ENCODE measurements around the gene PCDH7. TPM values are rescaled to one million over a fixed set of nuclear protein-coding genes. Genes with fewer than 3 reads are reported as not detected.

Gene PCDH7
- total and polyA plus RNA-seq, 4 donors = 0.75 to 57.6 (median 5.3) TPM

DNA sequence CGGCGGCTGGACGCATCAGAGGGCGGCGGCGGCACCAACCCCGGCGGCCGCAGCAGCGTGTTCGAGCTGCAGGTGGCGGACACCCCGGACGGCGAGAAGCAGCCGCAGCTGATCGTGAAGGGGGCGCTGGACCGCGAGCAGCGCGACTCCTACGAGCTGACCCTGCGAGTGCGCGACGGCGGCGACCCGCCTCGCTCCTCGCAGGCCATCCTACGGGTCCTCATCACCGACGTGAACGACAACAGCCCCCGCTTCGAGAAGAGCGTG, 1.9 kb downstream of the PCDH7 start:
- Histone ChIP-seq H3K27me3 (ENCODE audit: control insufficient read depth in 3 of 3, insufficient read depth in 3 of 3, low read length in 2 of 3) (peaks cover 0 to 11% (median 0%) of the 10 kb centered on the region in 3 donors), H3K27ac (ENCODE audit: low read depth in 1 of 2, low read length in 1 of 2) (peak overlapping the region in 1 of 2 donors; percentile 78), H3K9me3 (ENCODE audit: control insufficient read depth in 4 of 4, insufficient read depth in 3 of 4, low read length in 3 of 4) (peaks cover 0 to 15% (median 0%) of the 10 kb centered on the region in 4 donors), H3K9ac (ENCODE audit: insufficient read depth in 1 of 2, low read length in 2 of 2) (peak overlapping the region in 1 of 2 donors; percentile 69), H3K4me3 (peak overlapping the region; percentile 17), H3K36me3 (ENCODE audit: control insufficient read depth in 4 of 4, insufficient read depth in 4 of 4, low read length in 4 of 4) (peaks cover 0 to 23% (median 0%) of the 10 kb centered on the region in 4 donors), H3K4me1 (ENCODE audit: control insufficient read depth in 5 of 5, insufficient read depth in 5 of 5, low read length in 5 of 5) (peaks cover 0 to 29% (median 7%) of the 10 kb centered on the region in 5 donors)
- ATAC-seq (ENCODE audit: insufficient read depth, low FRiP score) (no peak), DNase-seq (no peak)
- TF ChIP-seq, protein P1, sequence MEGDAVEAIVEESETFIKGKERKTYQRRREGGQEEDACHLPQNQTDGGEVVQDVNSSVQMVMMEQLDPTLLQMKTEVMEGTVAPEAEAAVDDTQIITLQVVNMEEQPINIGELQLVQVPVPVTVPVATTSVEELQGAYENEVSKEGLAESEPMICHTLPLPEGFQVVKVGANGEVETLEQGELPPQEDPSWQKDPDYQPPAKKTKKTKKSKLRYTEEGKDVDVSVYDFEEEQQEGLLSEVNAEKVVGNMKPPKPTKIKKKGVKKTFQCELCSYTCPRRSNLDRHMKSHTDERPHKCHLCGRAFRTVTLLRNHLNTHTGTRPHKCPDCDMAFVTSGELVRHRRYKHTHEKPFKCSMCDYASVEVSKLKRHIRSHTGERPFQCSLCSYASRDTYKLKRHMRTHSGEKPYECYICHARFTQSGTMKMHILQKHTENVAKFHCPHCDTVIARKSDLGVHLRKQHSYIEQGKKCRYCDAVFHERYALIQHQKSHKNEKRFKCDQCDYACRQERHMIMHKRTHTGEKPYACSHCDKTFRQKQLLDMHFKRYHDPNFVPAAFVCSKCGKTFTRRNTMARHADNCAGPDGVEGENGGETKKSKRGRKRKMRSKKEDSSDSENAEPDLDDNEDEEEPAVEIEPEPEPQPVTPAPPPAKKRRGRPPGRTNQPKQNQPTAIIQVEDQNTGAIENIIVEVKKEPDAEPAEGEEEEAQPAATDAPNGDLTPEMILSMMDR (IDR thresholded peaks at IDR 0.05; ENCODE audit: control extremely low read depth, extremely low read depth) = no peak
- whole genome bisulfite sequencing, 2 donors = 1 to 4% methylated on average over 28 to 39 of the region's 39 CpGs

DNA sequence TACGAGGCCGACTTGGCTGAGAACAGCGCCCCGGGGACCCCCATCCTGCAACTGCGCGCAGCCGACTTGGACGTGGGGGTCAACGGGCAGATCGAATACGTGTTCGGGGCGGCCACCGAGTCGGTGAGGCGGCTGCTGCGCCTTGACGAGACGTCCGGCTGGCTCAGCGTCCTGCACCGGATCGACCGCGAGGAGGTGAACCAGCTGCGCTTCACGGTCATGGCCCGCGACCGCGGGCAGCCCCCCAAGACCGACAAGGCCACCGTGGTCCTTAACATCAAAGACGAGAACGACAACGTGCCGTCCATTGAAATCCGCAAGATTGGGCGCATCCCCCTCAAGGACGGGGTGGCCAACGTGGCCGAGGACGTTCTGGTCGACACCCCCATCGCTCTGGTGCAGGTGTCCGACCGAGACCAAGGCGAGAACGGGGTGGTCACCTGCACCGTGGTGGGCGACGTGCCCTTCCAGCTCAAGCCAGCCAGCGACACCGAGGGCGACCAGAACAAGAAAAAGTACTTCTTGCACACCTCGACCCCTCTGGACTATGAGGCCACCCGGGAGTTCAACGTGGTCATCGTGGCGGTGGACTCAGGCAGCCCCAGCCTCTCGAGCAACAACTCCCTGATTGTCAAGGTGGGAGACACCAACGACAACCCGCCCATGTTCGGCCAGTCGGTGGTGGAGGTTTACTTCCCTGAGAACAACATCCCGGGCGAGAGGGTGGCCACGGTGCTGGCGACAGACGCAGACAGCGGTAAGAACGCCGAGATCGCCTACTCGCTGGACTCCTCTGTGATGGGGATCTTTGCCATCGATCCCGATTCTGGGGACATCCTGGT, 2.4 kb downstream of the PCDH7 start:
- Histone ChIP-seq H3K9ac (ENCODE audit: insufficient read depth in 1 of 2, low read length in 2 of 2) (peak overlapping the region in 1 of 2 donors; percentile 69), H3K27me3 (ENCODE audit: control insufficient read depth in 3 of 3, insufficient read depth in 3 of 3, low read length in 2 of 3) (peaks cover 0 to 11% (median 0%) of the 10 kb centered on the region in 3 donors), H3K27ac (ENCODE audit: low read depth in 1 of 2, low read length in 1 of 2) (peak overlapping the region in 1 of 2 donors; percentile 78)

GRCh38 chr4:30723201-30723955, 3.2 kb downstream of the PCDH7 start:
- ATAC-seq (ENCODE audit: insufficient read depth, low FRiP score) = no peak
- Histone ChIP-seq H3K36me3 (ENCODE audit: control insufficient read depth in 4 of 4, insufficient read depth in 4 of 4, low read length in 4 of 4) (peaks cover 0 to 23% (median 0%) of the 10 kb centered on the region in 4 donors), H3K9me3 (ENCODE audit: control insufficient read depth in 4 of 4, insufficient read depth in 3 of 4, low read length in 3 of 4) (peaks cover 0 to 15% (median 0%) of the 10 kb centered on the region in 4 donors), H3K9ac (ENCODE audit: insufficient read depth in 1 of 2, low read length in 2 of 2) (peak overlapping the region in 1 of 2 donors; percentile 69), H3K27me3 (ENCODE audit: control insufficient read depth in 3 of 3, insufficient read depth in 3 of 3, low read length in 2 of 3) (peaks cover 0 to 11% (median 0%) of the 10 kb centered on the region in 3 donors), H3K4me3 (no peak overlapping the region), H3K27ac (ENCODE audit: low read depth in 1 of 2, low read length in 1 of 2) (peak overlapping the region in 1 of 2 donors; percentile 78), H3K4me1 (ENCODE audit: control insufficient read depth in 5 of 5, insufficient read depth in 5 of 5, low read length in 5 of 5) (peaks cover 0 to 33% (median 9%) of the 10 kb centered on the region in 5 donors)
- WGBS, 2 donors = 33 to 42% methylated on average over 15 of the region's 15 CpGs
- TF ChIP-seq, protein P1 (IDR thresholded peaks at IDR 0.05; ENCODE audit: control extremely low read depth, extremely low read depth) = no peak
- peak in 2 of 3 donors; percentile 23 to 25 for DNase-seq

More for the DNA sequence above, 2.4 kb downstream of the PCDH7 start:
- peaks cover 0 to 23% (median 0%) of the 10 kb centered on the region in 4 donors for H3K36me3 ChIP-seq (ENCODE audit: control insufficient read depth in 4 of 4, insufficient read depth in 4 of 4, low read length in 4 of 4)
- ATAC-seq (ENCODE audit: insufficient read depth, low FRiP score) (no peak), DNase-seq (peak in 2 of 3 donors; percentile 21 to 31)
- peaks cover 0 to 33% (median 10%) of the 10 kb centered on the region in 5 donors for H3K4me1 ChIP-seq (ENCODE audit: control insufficient read depth in 5 of 5, insufficient read depth in 5 of 5, low read length in 5 of 5)
- 7 to 9% methylated on average over 76 to 77 of the region's 77 CpGs for WGBS, 2 donors
- H3K9me3 ChIP-seq (ENCODE audit: control insufficient read depth in 4 of 4, insufficient read depth in 3 of 4, low read length in 3 of 4) = peaks cover 0 to 15% (median 0%) of the 10 kb centered on the region in 4 donors
- TF ChIP-seq, protein P1 (IDR thresholded peaks at IDR 0.05; ENCODE audit: control extremely low read depth, extremely low read depth) = no peak
- H3K4me3 ChIP-seq = peak overlapping the region; percentile 17
